OCI-LY7 (cell line): ENCODE measurements around the gene CFAP74.

Source experiments
- EZH2phosphoT487 ChIP-seq: fragments of 200-600 bp; sonication (generic); IDR thresholded peaks from 2 replicates; pipeline ENCODE4 v1.6.1; 2018; ENCODE audit warnings: low read depth, borderline replicate concordance, mild to moderate bottlenecking, mixed run types, antibody characterized with exemption, low read length, moderate library complexity, mixed read lengths
- TF ChIP-seq, protein P1 (sequence below): fragments of 200-600 bp; sonication (generic); conservative IDR thresholded peaks from 2 replicates; pipeline ENCODE4 v1.5.1; 2014; ENCODE audit warnings: mild to moderate bottlenecking, antibody characterized with exemption, low read length, moderate library complexity, mixed read lengths

DNA sequence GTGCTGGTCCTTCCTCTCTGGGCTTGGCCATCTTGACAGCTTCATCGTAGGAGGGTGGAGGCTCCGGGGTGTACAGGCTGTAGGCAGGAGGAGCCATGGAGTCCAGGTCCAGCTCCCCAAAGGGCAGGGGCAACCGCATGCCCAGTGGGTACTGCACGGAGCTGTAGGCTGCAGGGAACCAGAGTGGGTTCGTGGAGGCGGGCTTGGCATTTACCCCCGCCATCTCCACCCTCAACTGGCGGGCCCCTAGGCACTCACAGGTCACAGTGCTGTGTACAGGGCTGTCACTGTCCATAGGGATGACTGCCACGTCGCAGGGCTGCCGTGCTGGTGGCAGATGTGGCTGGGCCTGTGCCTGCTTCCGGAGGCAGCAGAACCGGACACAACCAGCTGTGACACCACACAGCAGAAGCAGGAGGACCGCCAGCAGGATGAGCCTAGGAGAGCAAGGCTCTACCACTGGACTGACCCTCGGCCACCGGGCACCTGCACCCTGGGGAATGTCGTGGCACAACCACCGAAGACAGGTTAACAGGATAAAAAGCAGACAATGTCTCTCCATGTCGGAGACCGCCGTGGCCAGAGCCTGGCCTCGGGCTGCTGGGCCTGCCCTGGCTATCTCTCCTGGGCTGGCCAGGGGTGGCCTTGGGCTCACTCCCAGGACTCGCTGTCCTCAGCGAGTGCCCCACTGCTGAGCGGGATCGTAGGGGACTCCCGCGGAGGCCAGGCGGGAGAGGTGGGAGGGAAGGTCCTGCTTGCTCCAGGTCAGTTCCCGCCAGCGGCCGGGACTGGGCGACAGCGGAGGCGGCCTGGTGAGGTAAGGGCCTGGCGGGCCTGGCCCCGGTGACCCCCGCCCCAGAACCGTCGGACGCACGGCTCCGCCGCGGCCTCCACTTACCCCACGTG, 85.3 kb downstream of the CFAP74 start:
- TF ChIP-seq, protein P1, sequence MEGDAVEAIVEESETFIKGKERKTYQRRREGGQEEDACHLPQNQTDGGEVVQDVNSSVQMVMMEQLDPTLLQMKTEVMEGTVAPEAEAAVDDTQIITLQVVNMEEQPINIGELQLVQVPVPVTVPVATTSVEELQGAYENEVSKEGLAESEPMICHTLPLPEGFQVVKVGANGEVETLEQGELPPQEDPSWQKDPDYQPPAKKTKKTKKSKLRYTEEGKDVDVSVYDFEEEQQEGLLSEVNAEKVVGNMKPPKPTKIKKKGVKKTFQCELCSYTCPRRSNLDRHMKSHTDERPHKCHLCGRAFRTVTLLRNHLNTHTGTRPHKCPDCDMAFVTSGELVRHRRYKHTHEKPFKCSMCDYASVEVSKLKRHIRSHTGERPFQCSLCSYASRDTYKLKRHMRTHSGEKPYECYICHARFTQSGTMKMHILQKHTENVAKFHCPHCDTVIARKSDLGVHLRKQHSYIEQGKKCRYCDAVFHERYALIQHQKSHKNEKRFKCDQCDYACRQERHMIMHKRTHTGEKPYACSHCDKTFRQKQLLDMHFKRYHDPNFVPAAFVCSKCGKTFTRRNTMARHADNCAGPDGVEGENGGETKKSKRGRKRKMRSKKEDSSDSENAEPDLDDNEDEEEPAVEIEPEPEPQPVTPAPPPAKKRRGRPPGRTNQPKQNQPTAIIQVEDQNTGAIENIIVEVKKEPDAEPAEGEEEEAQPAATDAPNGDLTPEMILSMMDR, result no peak
- no peak for TF ChIP-seq EZH2phosphoT487
